ENCODE data around the gene EIF2AK3.

DNA sequence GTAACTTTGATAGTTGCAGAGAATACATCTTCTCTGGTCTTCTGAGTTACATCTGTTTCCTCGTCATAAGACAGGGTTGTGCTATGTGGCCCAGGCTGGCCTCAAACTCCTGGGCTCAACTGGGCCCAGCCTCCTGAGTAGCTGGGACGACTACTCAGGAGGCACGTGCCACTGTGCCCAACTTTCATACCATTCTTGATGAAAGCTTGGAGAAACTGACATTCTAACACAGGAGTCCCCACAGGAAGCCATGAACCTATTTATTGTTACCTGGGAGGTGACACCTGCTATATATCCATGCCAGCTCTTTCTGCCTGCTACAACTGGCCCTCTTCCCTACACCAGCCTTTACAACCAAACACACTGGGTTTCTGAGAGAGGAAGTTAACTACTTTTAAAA is 19.1 kb downstream of the EIF2AK3 start:
- no peak for TF ChIP-seq CTCF (IDR thresholded peaks at IDR 0.05)
- TF ChIP-seq POLR2A (IDR thresholded peaks at IDR 0.05) = no peak
